Measurements from ENCODE around the gene SYTL2. TPM values are rescaled to one million over a fixed set of nuclear protein-coding genes. Genes with fewer than 3 reads are reported as not detected.

SYTL2 gene
- total RNA-seq, 3 donors from 2014 or later (not counting 1 experiment from before 2014, with no cell fraction given), result 116 to 237 (median 143) TPM

- peaks cover 46% of the 10 kb centered on the region for H3K36me3 Mint-ChIP-seq
- intact Hi-C loops (cut with micrococcal nuclease), result no loop called here
- no peak overlapping the region for H3K27ac ChIP-seq (ENCODE audit: low read length)
- WGBS (ENCODE audit: insufficient coverage), result 88% methylated on average over 2 of the region's 3 CpGs
- H3K4me1 ChIP-seq (ENCODE audit: control insufficient read depth, insufficient read depth, low read length), result no peaks in the 10 kb centered on the region
- no peak for TF ChIP-seq CTCF (IDR thresholded peaks at IDR 0.05)
- H3K4me3 Mint-ChIP-seq, result no peak overlapping the region
- H3K4me3 ChIP-seq (ENCODE audit: low read length), result no peak overlapping the region
- H3K9me3 ChIP-seq (ENCODE audit: control insufficient read depth, insufficient read depth, low read length), result no peaks in the 10 kb centered on the region
- H3K9me3 Mint-ChIP-seq, result no peaks in the 10 kb centered on the region
- H3K36me3 ChIP-seq (ENCODE audit: control insufficient read depth, insufficient read depth, low read length), result peaks cover 29% of the 10 kb centered on the region
- no peaks in the 10 kb centered on the region for H3K27me3 ChIP-seq (ENCODE audit: control insufficient read depth, insufficient read depth, low read length)
- DNase-seq, result no peak
- H3K27me3 Mint-ChIP-seq (ENCODE audit: low read depth in 2 of 2), result no peaks in the 10 kb centered on the region
- peaks cover 14 to 32% of the 10 kb centered on the region in 2 donors for H3K4me1 Mint-ChIP-seq
- ATAC-seq, result no peak
- H3K27ac Mint-ChIP-seq, result peak overlapping the region in 1 of 2 donors; percentile 31
These were observed 85.3 kb downstream of the SYTL2 start for GRCh38 chr11:85725510-85726258.

- no peaks in the 10 kb centered on the region for H3K9me3 Mint-ChIP-seq
- Histone ChIP-seq H3K27ac (ENCODE audit: low read length) (no peak overlapping the region), H3K4me1 (ENCODE audit: control insufficient read depth, insufficient read depth, low read length) (no peaks in the 10 kb centered on the region), H3K36me3 (ENCODE audit: control insufficient read depth, insufficient read depth, low read length) (peaks cover 34% of the 10 kb centered on the region), H3K27me3 (ENCODE audit: control insufficient read depth, insufficient read depth, low read length) (no peaks in the 10 kb centered on the region), H3K4me3 (ENCODE audit: low read length) (no peak overlapping the region), H3K9me3 (ENCODE audit: control insufficient read depth, insufficient read depth, low read length) (no peaks in the 10 kb centered on the region)
- H3K27me3 Mint-ChIP-seq (ENCODE audit: low read depth in 2 of 2), result no peaks in the 10 kb centered on the region
- H3K36me3 Mint-ChIP-seq, result peaks cover 46% of the 10 kb centered on the region
- DNase-seq (no peak), ATAC-seq (no peak)
- H3K27ac Mint-ChIP-seq, result peak overlapping the region in 1 of 2 donors; percentile 31
- H3K4me1 Mint-ChIP-seq, result peaks cover 10 to 25% of the 10 kb centered on the region in 2 donors
- WGBS (ENCODE audit: insufficient coverage), result 85% methylated on average over 5 of the region's 6 CpGs
- intact Hi-C loops (cut with micrococcal nuclease), result no loop called here
- no peak overlapping the region for H3K4me3 Mint-ChIP-seq
- TF ChIP-seq CTCF (IDR thresholded peaks at IDR 0.05), result no peak
These were observed 86.0 kb downstream of the SYTL2 start for GRCh38 chr11:85724748-85725465.

GRCh38 chr11:85723088-85723487 is 87.9 kb downstream of the SYTL2 start:
- WGBS (ENCODE audit: insufficient coverage), result 97% methylated on average over 5 of the region's 5 CpGs
- DNase-seq, result no peak
- no peak overlapping the region for H3K4me3 Mint-ChIP-seq
- intact Hi-C loops (cut with micrococcal nuclease), result no loop called here
- H3K9me3 ChIP-seq (ENCODE audit: control insufficient read depth, insufficient read depth, low read length), result no peaks in the 10 kb centered on the region
- H3K27ac Mint-ChIP-seq, result no peak overlapping the region
- no peaks in the 10 kb centered on the region for H3K27me3 ChIP-seq (ENCODE audit: control insufficient read depth, insufficient read depth, low read length)
- no peak for ATAC-seq
- H3K36me3 ChIP-seq (ENCODE audit: control insufficient read depth, insufficient read depth, low read length), result peaks cover 36% of the 10 kb centered on the region
- H3K27ac ChIP-seq (ENCODE audit: low read length), result no peak overlapping the region
- no peaks in the 10 kb centered on the region for H3K27me3 Mint-ChIP-seq (ENCODE audit: low read depth in 2 of 2)
- peaks cover 39% of the 10 kb centered on the region for H3K36me3 Mint-ChIP-seq
- no peak for TF ChIP-seq CTCF (IDR thresholded peaks at IDR 0.05)
- peaks cover 0 to 21% of the 10 kb centered on the region in 2 donors for H3K4me1 Mint-ChIP-seq
- H3K9me3 Mint-ChIP-seq, result no peaks in the 10 kb centered on the region
- no peaks in the 10 kb centered on the region for H3K4me1 ChIP-seq (ENCODE audit: control insufficient read depth, insufficient read depth, low read length)
- no peak overlapping the region for H3K4me3 ChIP-seq (ENCODE audit: low read length)
